ENCODE measurements around the gene XRN2. TPM values are rescaled to one million over a fixed set of nuclear protein-coding genes. Genes with fewer than 3 reads are reported as not detected.
"Not testable (repeated sequence)": the region's sequence is repeated elsewhere in the genome, so short reads cannot be mapped to it uniquely, and the experiment has no call there.

The XRN2 gene
- total RNA-seq, 1 donor from 2014 or later = 239 TPM

- Histone ChIP-seq H3K9me3 (ENCODE audit: low read depth) (peaks cover 6% of the 10 kb centered on the region), H3K27ac (no peak overlapping the region), H3K4me3 (no peak overlapping the region), H3K27me3 (peaks cover 4% of the 10 kb centered on the region), H3K4me1 (no peaks in the 10 kb centered on the region), H2AFZ (replicated peaks) (no peak overlapping the region), H3K79me2 (ENCODE audit: low read depth) (no peaks in the 10 kb centered on the region), H3K9ac (no peak overlapping the region), H3K4me2 (no peak overlapping the region), H3K36me3 (no peaks in the 10 kb centered on the region), H4K20me1 (ENCODE audit: low read depth) (no peaks in the 10 kb centered on the region), H3F3A (ENCODE audit: low read depth) (no peaks in the 10 kb centered on the region)
- H3K27me3 Mint-ChIP-seq (ENCODE audit: insufficient read depth, low read depth) = peaks cover 2% of the 10 kb centered on the region
- H3K9me3 Mint-ChIP-seq = peaks cover 8% of the 10 kb centered on the region
- no peak overlapping the region for H3K4me3 Mint-ChIP-seq
- H3K4me1 Mint-ChIP-seq = no peaks in the 10 kb centered on the region
- no peak overlapping the region for H3K27ac Mint-ChIP-seq
- no peaks in the 10 kb centered on the region for H3K36me3 Mint-ChIP-seq
- no peak for TF ChIP-seq CTCF (IDR thresholded peaks at IDR 0.05)
- TF ChIP-seq EZH2phosphoT487 (IDR thresholded peaks at IDR 0.05) = no peak
- TF ChIP-seq EZH2 (IDR thresholded peaks at IDR 0.05) = no peak
- DNase-seq (ENCODE audit: low spot score) = no peak
Measured at GRCh38 chr20:21411725-21412124, 108.6 kb downstream of the XRN2 start.

DNA sequence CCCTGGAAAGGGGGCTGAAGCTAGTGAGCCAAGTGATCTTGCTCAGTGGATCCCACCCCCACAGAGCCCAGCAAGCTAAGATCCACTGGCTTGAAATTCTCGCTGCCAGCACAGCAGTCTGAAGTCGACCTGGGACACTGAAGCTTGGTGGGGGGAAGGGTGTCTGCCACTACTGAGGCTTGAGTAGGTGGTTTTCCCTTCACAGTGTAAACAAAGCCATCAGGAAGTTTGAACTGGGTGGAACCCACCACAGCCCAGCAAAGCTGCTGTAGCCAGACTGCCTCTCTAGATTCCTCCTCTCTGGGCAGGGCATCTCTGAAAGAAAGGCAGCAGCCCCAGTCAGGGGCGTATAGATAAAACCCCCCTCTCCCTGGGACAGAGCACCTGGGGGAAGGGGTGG, 110.9 kb downstream of the XRN2 start:
- not testable (repeated sequence) for H3K79me2 ChIP-seq (ENCODE audit: low read depth); H3K36me3 Mint-ChIP-seq; H3K4me1 Mint-ChIP-seq; H4K20me1 ChIP-seq (ENCODE audit: low read depth); H3K27me3 Mint-ChIP-seq (ENCODE audit: insufficient read depth, low read depth); H3K27ac ChIP-seq; H3K9ac ChIP-seq; H3K9me3 ChIP-seq (ENCODE audit: low read depth); H3K36me3 ChIP-seq; H3K9me3 Mint-ChIP-seq; H3K27ac Mint-ChIP-seq; H3K4me3 Mint-ChIP-seq; H3F3A ChIP-seq (ENCODE audit: low read depth); H3K4me1 ChIP-seq; H3K4me2 ChIP-seq; H3K27me3 ChIP-seq; DNase-seq (ENCODE audit: low spot score); H3K4me3 ChIP-seq
- H2AFZ ChIP-seq (replicated peaks) = peak overlapping the region; percentile 17

DNA sequence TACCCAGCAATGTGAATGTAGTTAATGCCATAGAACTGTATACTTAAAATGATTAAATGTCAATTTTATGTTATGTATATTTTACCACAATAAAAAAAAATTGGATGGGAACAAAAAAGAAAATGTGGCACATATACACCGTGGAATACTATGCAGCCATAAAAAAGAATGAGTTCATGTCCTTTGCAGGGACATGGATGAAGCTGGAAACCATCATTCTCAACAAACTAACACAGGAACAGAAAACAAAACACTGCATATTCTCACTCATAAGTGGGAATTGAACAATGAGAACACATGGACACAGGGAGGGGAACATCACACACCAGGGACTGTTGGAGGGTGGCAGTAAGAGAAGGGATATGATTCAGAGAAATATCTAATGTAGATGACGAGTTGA, 116.0 kb downstream of the XRN2 start:
- not testable (repeated sequence) for H3K4me3 ChIP-seq; H3K4me2 ChIP-seq; H3K36me3 Mint-ChIP-seq; H3K4me3 Mint-ChIP-seq; H3K79me2 ChIP-seq (ENCODE audit: low read depth); H3K27ac Mint-ChIP-seq; H3K27ac ChIP-seq; H3K9me3 Mint-ChIP-seq; H3K9ac ChIP-seq; H3K27me3 Mint-ChIP-seq (ENCODE audit: insufficient read depth, low read depth); H3K9me3 ChIP-seq (ENCODE audit: low read depth); H3K36me3 ChIP-seq; H3F3A ChIP-seq (ENCODE audit: low read depth); H4K20me1 ChIP-seq (ENCODE audit: low read depth); DNase-seq (ENCODE audit: low spot score); H3K4me1 Mint-ChIP-seq; H3K27me3 ChIP-seq; H3K4me1 ChIP-seq; H2AFZ ChIP-seq (replicated peaks)

- TF ChIP-seq EZH2 (IDR thresholded peaks at IDR 0.05) (no peak), CTCF (IDR thresholded peaks at IDR 0.05) (no peak), EZH2phosphoT487 (IDR thresholded peaks at IDR 0.05) (no peak)
- Mint-ChIP-seq H3K27me3 (ENCODE audit: insufficient read depth, low read depth) (peaks cover 5% of the 10 kb centered on the region), H3K4me3 (no peak overlapping the region), H3K27ac (no peak overlapping the region), H3K9me3 (peaks cover 15% of the 10 kb centered on the region), H3K4me1 (no peaks in the 10 kb centered on the region), H3K36me3 (no peaks in the 10 kb centered on the region)
- Histone ChIP-seq H3K4me2 (no peak overlapping the region), H2AFZ (replicated peaks) (no peak overlapping the region), H3F3A (ENCODE audit: low read depth) (no peaks in the 10 kb centered on the region), H3K4me3 (no peak overlapping the region), H3K36me3 (no peaks in the 10 kb centered on the region), H3K79me2 (ENCODE audit: low read depth) (no peaks in the 10 kb centered on the region), H4K20me1 (ENCODE audit: low read depth) (no peaks in the 10 kb centered on the region), H3K9ac (no peak overlapping the region), H3K27ac (no peak overlapping the region), H3K27me3 (peaks cover 4% of the 10 kb centered on the region), H3K9me3 (ENCODE audit: low read depth) (no peaks in the 10 kb centered on the region), H3K4me1 (no peaks in the 10 kb centered on the region)
- DNase-seq (ENCODE audit: low spot score) = no peak
Measured at GRCh38 chr20:21421601-21422236, 118.6 kb downstream of the XRN2 start.

GRCh38 chr20:21423712-21424111, 120.6 kb downstream of the XRN2 start:
- not testable (repeated sequence) for H3K36me3 Mint-ChIP-seq; H3K9me3 ChIP-seq (ENCODE audit: low read depth); H3K27ac Mint-ChIP-seq; H4K20me1 ChIP-seq (ENCODE audit: low read depth); DNase-seq (ENCODE audit: low spot score); H2AFZ ChIP-seq (replicated peaks); H3F3A ChIP-seq (ENCODE audit: low read depth); H3K4me1 Mint-ChIP-seq; H3K36me3 ChIP-seq; H3K27me3 Mint-ChIP-seq (ENCODE audit: insufficient read depth, low read depth); H3K27ac ChIP-seq; H3K4me2 ChIP-seq; H3K4me3 Mint-ChIP-seq; H3K79me2 ChIP-seq (ENCODE audit: low read depth); H3K27me3 ChIP-seq; H3K4me3 ChIP-seq; H3K4me1 ChIP-seq; H3K9ac ChIP-seq
- peaks cover 15% of the 10 kb centered on the region for H3K9me3 Mint-ChIP-seq
